GM12801 (cell line): Measurements from ENCODE around the gene SUSD3.

Experiments
- TF ChIP-seq, protein P1 (sequence below): IDR thresholded peaks from one replicate; pipeline ENCODE4 v1.5.1; 2011; ENCODE audit warnings: control low read depth; ENCODE audit not compliant: insufficient read length; ENCODE audit errors: extremely low read depth

The SUSD3 gene

DNA sequence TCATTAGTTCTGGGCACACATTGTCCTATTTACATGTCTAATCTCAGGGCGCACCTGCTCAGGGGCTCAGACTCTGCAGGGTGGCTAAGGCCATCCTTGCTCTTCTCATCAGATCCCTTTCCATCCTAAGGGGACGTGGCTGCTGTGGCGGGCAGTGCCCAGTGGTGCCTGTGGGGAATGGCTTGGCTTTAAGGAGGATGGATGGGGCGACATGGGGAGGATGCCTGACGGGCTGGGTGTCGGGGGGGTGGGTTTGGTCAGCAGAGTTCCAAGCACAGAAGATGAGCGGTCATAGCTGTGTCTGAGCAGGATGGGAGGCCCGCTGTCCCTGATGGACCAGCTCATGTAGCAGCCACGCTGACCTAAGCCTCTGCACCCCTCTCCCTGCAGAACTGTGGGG, 40.9 kb upstream of the SUSD3 start:
- TF ChIP-seq, protein P1, sequence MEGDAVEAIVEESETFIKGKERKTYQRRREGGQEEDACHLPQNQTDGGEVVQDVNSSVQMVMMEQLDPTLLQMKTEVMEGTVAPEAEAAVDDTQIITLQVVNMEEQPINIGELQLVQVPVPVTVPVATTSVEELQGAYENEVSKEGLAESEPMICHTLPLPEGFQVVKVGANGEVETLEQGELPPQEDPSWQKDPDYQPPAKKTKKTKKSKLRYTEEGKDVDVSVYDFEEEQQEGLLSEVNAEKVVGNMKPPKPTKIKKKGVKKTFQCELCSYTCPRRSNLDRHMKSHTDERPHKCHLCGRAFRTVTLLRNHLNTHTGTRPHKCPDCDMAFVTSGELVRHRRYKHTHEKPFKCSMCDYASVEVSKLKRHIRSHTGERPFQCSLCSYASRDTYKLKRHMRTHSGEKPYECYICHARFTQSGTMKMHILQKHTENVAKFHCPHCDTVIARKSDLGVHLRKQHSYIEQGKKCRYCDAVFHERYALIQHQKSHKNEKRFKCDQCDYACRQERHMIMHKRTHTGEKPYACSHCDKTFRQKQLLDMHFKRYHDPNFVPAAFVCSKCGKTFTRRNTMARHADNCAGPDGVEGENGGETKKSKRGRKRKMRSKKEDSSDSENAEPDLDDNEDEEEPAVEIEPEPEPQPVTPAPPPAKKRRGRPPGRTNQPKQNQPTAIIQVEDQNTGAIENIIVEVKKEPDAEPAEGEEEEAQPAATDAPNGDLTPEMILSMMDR = no peak

DNA sequence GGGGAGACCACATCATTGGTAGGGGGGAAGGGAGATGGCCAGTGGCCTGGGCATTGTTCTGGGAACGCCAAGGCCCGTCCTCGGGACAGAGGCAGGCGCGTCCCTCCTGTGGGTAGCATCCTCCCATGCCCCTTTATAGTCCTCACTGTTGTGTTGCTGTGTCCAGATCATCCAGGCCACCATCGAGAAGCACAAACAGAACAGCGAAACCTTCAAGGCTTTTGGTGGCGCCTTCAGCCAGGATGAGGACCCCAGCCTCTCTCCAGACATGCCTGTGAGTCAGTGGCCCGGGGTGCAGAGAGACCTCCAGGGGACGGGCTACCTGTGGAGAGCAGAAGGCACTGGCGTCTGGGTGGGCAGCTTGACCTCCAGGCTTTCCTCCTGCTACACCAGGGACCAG, 38.4 kb upstream of the SUSD3 start:
- TF ChIP-seq, protein P1 = no peak

DNA sequence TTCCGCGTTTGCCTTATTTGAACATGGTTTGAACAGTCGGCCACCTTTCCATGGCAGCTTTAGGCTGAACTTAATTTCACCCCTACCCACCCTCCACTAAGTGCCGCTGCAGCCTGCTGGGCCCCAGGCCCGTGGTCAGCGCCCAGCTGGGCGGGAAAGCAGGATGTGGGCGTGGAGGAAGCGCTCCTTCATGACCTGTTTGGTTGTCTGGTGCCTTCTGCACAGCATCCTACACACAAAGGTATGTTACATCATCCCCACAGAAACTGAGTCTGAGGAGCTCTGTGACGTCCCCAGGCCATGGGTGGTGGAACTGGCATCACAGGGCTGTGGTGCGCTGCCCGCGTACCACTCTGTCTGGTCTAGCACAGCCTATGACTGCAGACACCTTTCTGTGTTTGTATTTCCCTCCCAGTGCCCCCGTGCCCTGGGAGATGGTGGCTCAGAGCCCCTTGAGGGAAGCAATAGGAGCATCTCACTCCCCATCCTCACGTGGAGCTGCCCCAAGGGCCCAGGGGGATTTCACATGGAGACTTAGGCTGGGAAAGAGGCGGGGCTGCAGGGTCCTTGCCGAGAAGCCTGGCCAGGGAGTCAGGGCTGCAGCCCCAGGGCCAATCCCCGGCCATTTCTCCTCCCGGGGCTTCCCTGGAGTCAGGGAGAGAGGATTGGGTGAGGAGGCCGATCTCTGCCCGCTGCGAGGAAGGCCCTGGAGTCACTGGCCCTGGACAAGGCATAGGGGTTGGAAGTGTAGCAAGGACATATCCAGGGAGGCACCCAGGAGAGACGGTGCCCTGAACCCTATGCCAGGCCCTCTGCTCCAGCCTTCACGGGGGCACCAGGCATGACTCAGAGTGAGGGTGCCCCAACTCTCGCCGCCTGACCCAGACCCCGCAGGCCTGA, 37.5 kb upstream of the SUSD3 start:
- TF ChIP-seq, protein P1 = no peak

DNA sequence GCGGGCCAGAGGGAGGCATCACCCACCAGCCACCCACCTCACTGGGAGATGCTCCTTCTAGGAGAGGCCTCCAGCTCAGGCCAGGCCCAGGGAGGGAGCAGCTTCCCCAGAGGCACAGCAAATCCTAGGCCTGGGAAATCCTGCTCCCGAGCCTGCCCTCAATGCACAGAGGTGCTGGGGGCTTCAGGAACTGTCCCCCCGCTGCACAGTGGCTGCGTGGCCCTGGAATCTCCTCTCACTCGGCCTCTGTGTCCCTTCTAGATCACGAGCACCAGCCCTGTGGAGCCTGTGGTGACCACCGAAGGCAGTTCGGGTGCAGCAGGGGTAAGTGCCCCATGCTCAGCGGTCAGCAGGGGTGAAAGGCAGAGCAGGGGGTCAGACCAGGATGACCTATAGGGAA, 36.4 kb upstream of the SUSD3 start:
- TF ChIP-seq, protein P1 = no peak

DNA sequence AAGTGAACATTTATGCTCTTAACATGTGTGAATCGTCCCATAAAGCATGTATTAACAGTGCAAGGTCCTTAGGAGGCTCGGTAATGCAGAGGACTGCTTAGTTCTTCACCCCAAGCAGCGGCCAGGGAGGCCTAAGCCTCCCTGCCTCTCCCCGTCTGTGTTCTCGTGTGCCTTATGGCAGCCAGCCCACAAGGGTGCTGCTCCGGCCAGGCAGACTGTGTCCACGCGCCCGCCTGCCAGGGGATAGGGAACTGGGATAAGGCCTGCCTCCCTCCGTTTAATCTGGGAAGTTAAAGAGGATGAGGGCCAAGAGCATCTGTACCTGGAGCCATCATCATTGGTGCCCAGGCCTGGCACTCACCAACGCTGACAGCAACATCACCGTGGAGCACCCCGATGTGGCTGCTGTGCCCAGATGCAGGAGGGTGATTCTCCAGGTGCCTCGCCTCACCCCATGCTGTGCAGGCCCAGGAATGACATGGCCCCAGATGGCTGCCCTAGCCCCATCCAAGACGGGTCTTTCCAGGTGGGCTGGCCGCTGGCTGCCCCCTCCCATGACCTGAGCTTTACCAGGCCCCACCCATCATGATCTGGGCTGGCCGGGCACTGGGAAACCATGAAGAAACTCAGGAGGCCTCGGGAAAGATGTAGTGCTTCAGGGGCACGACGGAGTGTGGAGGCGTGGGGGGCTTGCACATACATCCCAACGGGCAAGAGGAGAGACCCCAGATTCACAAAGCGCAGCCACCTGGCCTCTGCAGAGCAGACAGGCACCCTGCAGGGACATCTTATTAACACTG, 35.6 kb upstream of the SUSD3 start:
- TF ChIP-seq, protein P1 = no peak

DNA sequence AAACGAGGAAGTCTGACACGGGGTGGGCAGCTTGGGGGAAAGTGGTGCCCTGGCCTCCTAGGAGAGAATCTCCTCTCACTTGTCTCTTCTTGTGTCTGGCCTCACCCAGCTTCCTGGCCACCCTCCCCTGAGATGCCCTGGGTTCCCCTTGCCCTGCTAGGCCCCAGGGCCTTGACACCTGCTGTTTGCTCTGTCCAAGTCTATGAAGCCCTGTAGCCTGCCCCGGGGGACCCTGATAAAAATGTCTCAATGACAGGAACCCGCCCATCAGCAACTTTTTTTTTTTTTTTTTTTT, 35.0 kb upstream of the SUSD3 start:
- TF ChIP-seq, protein P1 = no peak

DNA sequence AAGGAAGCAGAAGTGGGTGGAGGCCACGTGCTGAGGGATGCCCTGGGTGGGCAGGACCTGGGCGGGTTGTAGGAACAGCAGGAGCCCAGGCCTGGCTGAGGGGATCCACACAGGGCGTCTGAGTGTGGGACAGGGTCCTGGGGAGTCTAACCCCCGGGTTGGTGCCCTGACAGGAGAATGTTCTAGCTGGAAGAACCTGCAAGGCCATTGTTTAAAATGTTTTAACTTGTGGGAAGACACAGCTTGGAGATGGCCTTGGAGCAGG, 33.9 kb upstream of the SUSD3 start:
- TF ChIP-seq, protein P1 = no peak
